ENCODE measurements around the gene INTS3.

Gene INTS3

DNA sequence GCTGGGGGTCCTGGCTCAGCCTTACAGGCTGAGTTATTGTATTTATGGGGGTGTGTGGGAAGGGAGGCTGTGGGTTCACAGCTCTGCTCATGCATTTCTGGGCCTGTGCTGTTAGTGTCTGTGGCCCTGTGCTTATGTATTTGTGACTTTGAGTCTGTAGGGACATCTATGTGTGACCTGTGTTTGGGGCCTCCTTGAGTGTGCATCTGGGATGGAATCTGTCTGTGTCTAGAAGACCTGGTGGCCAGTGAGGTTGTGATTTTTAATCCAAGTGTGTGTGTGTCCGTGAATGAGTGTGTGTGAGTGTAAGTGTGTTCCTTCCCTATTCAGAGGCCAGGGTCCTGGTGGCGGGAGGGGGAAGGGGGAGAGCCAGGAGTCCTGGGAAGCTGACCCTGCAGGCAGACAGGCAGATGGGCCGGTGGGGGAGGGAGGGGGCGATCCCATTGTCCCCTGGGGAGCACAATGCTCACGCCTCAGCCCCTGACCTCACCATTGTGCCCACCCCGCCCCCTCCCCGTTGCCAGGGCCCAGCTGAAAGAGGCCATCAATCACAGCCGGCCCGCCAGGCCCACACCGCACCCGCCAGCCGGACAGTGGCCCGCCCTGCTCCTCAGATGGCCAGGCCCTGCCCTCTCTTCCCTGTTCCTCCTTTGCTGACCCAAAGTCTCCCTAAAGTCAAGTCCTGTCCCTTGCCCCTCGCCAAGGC, 66.9 kb downstream of the INTS3 start:
- DNase-seq, result no peak

DNA sequence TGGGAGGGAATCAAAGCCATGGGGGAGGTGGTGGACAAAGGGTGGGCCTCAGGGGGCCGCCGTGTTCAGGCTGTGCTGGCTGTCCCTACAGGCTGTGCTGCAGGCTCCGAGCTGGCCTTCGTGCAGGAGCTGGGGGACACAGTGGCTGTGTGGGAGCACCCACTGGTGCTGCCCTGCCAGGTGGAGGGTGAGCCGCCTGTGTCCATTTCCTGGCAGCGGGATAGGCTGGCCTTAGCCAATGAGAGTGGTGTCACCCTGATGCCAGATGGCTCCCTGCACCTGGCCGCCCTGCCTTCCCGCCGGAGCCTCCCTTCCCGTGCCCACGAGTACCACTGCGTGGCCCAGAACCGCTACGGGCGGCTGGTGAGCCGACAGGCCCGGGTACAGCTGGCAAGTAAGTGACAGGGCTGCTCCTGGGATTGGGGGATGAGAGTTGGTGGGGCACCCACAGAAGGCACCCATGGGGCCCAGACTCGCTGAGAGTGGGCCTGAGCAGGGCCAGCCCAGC, 67.5 kb downstream of the INTS3 start:
- no peak for DNase-seq

DNA sequence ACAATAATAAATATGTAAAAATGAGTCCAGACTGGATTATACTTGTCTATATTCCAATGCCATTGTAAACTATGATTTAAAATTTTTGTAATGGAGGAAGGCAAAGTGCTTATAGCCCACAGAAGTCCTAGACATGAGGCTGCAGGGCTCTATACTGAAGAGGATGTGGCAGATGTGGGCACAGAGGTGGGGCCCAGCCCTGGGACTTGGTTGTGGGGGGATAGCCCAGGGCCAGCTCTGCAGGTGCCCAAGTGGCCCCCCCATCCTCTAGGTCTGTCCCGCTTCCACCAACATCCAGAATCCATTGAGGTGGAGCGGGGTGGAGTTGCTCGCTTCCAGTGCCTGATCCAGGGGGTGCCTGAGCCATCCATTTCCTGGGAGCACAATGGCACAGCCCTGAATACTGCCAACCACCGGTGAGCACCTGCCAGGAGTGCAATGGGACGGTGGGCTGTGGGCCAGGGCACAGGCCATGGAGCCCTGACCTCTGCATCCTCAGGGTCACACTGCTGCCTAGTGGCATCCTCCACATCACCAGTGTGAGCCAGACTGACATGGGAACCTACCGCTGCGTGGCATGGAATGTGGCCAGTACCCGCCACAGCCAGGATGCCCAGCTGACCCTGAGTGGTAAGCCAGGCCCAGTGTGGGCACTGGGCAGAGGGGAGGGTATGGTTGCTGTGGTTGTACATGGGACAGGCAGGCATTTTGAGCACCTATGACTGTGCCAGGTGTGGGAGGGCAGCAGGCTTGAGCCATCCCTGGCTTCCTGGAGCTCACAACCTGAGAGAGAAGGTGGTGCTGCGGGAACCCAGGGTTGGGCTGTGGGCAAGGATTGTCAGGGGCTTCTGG, 68.3 kb downstream of the INTS3 start:
- DNase-seq, result no peak

DNA sequence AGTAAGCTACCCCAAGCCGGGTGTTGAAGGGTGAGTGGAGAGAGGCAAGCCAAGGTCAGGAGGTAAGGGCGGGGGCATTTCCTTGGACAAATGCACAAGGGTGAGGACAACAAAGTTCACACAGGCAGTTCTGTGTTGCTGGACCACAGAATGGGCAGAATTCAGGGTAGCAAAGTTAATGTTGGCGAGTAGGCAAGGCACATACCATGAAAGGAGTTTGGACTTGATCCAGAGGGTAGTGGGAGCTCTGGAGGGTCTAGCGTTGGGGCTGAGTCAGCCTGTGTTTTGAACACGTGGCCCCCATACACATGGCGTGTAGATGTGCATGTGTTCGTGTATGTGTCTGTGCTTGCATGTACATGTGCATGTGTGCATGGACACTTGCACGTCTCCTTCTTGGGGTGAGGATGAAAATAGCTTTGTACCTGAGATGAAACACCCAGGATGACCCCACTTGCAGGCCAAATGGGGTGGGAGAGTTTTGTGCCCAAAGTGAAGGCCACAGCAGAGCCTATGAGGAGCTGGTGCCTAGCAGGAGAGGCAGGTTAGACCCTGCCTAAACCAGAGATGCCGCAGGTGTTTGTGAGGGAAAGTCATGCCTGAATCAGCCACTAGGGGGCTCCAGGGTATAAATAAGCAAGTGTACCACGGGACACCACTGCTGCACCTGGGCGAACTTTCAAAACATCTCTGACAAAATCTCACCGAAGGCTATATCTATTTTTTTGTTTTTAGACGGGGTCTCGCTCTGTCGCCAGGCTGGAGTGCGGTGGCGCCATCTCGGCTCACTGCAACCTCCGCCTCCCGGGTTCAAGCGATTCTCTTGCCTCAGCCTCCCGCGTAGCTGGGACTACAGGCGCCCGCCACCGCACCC, 69.2 kb downstream of the INTS3 start:
- DNase-seq, result peak; percentile 53

- no peak for DNase-seq
These were observed 70.6 kb downstream of the INTS3 start for GRCh38 chr1:153798468-153798780.

GRCh38 chr1:153799016-153799415, 71.2 kb downstream of the INTS3 start:
- DNase-seq, result no peak

DNA sequence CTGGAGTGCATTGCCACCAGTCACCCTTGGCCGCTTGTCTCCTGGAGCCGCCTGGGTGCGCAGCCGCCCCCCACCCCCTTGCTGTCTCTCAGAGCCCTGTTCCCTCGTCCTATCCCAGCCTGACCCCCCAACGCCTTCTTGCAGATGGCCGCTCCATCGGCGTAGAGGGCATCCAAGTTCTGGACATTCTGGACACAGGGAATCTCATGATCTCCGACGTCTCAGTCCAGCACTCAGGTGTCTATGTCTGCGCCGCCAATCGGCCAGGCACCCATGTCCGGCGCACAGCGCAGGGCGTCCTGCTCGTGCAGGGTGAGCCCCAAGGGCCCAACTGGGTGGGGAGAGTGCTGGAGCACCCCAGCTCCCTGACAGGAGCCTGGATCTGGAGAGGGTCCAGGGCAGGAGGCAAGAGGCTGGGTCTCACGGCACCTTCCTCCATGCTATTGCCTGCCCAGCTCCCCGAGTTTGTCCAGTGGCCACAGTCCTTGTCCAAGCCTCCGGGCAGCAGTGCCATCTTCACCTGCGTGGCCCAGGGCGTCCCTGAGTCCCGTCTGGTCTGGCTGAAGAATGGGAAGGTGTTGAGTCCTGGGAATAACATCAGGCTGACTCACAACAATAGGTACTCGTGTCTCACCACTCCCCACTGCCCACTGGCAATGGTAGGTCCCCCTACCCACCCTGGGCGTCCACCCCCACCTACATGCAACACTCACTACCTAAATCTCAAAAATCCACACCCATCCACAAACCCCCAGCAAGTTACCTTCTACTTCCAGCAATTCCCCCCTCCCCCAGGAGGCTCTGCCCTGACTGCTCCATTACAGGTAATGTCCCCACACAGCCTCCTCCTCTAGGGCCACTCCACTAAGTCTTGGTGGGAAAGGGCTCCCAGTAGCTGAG, 72.0 kb downstream of the INTS3 start:
- no peak for DNase-seq

- DNase-seq, result no peak
These were observed 72.7 kb downstream of the INTS3 start for GRCh38 chr1:153800516-153800915.

GRCh38 chr1:153801028-153801625, 73.3 kb downstream of the INTS3 start:
- DNase-seq, result no peak

- DNase-seq, result no peak
These were observed 74.2 kb downstream of the INTS3 start for GRCh38 chr1:153801786-153802697.

DNA sequence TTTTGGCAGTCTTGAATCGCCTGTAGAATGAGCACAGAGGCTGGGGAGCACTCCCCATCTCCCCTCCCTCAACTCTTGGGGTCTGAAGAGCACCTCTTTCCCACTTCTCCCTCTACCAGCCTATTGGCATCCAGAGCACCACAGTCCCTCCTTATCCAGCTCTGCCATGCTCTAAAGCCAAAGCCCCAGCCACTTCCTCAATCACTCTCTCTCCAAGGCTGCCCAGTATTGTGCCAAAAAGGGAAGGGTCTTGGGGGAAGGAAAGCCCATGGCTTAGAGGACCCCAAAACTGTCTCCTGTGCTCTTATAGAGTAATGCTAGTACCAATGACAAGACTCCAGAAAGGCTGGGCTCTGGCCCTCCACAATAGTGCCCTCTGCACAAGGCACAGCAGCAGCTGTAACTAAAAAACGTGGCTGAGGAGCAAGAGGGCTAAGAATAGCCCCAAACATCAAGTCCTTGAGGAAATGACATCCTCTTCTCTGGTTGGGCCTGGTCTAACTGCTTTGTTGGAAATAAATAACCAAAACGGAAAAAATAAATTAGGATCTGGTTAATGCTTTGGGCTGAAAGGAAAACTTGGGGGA, 75.7 kb downstream of the INTS3 start:
- no peak for DNase-seq

DNA sequence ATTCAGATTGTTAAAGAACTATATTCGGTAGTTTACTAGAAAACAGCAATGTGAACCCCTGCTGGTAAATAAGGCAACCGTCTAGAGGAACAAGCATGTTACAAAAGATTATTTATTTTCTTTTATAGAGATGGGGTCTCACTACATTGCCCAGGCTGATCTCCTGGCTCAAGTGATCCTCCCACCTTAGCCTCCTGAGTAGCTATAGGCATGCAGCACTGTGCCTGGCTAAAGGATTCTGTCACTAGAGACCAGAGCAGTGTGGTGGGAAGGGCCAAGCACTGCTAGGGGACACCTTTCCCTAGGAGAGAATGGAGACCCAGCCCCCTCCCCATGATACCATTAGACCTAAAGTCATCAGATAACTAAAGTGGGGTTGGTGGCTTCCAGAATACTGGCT, 76.3 kb downstream of the INTS3 start:
- DNase-seq, result no peak

GRCh38 chr1:153805042-153805745, 77.3 kb downstream of the INTS3 start:
- DNase-seq, result no peak

- no peak for DNase-seq
These were observed 78.3 kb downstream of the INTS3 start for GRCh38 chr1:153805886-153806719.

- DNase-seq, result no peak
These were observed 88.5 kb downstream of the INTS3 start for GRCh38 chr1:153816283-153816889.

DNA sequence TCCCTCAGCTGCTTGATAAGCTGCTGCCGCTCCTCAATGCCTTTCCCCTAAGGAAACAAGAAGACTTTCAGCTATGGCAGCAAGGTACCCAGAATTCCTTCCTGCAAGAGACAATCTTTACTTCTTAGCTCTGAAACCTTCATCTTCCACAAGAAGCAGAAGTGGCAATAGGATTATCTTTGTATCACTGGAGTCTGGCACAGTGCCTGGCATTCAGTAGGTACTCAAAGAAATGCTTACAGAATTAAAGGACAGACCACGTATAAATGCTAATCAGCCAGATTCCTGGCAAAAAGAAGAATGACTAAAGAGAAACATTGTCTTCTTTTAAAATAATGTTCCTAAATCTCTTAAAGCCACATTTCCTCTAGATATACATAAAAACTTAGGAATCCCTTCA, 91.0 kb downstream of the INTS3 start:
- DNase-seq, result no peak
